ENCODE data around the gene MYLK.

DNA sequence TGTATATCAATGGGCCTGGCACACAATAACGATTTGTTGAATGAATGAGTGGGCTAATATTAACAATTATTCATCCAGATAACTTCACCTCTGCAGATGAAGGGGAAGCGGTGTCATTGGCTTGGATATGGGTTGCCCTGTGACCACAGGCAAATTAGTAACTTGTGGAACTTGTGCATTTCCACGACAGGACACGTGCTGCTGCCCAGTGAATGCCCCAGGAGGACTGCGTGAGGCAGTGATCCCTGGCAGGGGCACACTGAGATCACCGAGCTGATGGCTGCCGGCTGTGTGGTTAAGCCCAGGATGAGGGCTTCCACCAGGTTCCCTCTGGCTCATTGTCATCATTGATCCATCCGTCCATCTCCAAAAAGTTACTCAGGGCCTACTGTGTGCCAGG, 215.2 kb downstream of the MYLK start:
- TF ChIP-seq, protein P1, sequence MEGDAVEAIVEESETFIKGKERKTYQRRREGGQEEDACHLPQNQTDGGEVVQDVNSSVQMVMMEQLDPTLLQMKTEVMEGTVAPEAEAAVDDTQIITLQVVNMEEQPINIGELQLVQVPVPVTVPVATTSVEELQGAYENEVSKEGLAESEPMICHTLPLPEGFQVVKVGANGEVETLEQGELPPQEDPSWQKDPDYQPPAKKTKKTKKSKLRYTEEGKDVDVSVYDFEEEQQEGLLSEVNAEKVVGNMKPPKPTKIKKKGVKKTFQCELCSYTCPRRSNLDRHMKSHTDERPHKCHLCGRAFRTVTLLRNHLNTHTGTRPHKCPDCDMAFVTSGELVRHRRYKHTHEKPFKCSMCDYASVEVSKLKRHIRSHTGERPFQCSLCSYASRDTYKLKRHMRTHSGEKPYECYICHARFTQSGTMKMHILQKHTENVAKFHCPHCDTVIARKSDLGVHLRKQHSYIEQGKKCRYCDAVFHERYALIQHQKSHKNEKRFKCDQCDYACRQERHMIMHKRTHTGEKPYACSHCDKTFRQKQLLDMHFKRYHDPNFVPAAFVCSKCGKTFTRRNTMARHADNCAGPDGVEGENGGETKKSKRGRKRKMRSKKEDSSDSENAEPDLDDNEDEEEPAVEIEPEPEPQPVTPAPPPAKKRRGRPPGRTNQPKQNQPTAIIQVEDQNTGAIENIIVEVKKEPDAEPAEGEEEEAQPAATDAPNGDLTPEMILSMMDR (IDR thresholded peaks at IDR 0.05; ENCODE audit: insufficient read depth, low read length): no peak
- no peak for TF ChIP-seq POLR2AphosphoS5 (IDR thresholded peaks at IDR 0.05; ENCODE audit: low read depth)

Data from HL-60 (cell line).